Stimulated activated CD8-positive, alpha-beta memory T cell treated with anti-CD3 and anti-CD28 coated beads, Interleukin-15, amount 100 ng/mL, for 48 hours (primary cell): ENCODE measurements around the gene VAV3.

ENCODE experiments used
- DNase-seq, 2 donors: peaks; one replicate each; pipeline ENCODE4 v3.0.0-alpha.2; 2020; ENCODE audit warnings: low read depth in 2 of 2

VAV3 gene

GRCh38 chr1:107590087-107590486 is 374.9 kb downstream of the VAV3 start:
- no peak for DNase-seq

DNA sequence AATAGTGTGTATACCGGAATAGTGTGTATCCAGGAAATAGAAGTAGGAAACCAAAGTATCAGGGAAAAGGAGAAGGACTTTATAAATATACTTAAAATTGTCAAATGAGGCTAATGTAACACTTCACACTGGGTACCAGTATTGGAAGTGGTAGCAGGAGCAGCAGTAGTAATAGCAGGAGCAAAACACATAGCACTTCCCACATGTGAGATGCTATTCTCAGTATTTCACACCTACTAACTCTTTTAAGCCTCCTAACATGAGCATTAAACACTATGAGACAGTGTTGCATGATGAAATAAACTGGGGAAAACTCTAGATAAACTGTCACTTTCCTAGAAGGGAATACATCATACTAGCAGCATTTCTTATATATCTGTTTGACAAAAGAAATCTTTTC is 376.7 kb downstream of the VAV3 start:
- no peak for DNase-seq

DNA sequence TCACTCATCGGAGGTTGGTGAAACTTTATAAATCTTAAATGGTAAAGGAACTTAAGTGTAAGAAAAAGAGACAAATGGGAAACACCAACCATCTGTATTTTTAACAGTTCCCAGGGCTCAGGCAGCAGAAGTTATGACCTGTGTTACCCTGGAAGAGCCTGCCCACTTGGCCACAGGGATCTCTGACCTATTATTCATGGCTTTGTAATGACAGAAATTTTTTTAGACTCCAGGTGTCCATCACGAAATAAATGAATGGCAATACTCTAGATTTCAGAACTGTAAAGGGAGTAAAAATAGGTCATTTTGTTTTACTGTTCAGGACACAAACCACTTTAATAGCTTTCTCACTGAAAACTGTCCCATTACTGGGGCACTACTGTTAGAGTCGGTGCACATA is 389.8 kb downstream of the VAV3 start:
- no peak for DNase-seq

DNA sequence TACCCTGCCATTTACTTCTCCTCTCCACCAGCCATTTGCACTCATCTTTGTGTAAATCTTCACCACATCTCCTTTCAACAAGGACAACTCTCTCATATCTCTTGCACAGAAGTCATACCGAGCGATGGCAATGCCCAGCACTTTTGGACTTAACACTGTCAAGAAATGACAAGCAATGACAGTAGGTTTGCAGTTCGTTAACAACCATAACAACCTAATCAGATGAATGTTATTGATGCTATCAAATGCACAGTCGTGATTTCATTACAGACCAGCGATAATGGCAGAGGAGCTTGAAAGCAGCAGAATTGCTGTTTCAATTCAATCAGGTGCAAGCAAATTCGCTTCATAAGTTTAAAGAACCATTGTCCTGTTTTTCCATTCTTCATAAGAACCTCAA is 390.9 kb downstream of the VAV3 start:
- no peak for DNase-seq

- DNase-seq = no peak
Measured at GRCh38 chr1:107572674-107573211, 392.2 kb downstream of the VAV3 start.

GRCh38 chr1:107570768-107571167 is 394.2 kb downstream of the VAV3 start:
- no peak for DNase-seq

GRCh38 chr1:107563441-107563840 is 401.5 kb downstream of the VAV3 start:
- DNase-seq = no peak

- DNase-seq = no peak
Measured at GRCh38 chr1:107559881-107560280, 405.1 kb downstream of the VAV3 start.

DNA sequence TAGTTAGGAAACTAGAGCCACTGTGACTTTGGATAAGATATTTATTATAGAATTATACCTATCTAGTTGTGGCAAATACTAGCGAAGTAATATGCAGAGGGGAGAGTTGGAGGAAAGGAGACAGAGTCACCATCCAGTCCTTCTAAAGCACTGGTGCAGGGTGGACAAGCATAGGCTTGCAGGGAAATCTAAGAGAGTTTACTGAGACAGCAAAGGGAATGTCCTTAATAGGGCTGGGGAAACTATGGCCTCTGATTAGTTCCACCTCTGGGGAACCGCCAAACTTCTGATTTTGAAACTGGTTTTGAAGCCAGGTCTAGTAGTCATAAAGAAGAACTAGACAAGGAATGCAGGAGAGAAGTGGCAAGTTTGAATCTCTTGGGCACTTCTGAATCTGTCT is 407.9 kb downstream of the VAV3 start:
- DNase-seq = no peak

DNA sequence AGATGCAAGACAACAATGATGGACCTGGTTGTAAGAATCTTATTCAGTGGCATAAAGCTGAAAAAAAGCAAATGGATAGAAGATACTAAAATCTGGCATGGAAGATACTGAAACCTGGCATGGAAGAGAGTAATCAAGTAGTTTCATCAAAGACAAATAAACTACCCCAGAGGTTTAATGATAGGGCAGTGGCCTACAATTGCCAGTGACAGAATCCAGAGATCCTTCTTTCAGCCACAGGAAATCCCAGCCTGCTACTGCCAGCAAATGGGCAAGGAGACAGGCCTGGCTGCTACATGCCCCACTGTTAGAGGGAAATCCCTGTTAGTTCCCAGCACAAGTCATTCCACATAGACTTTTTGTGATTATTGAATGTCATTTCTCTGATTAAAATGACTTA is 409.4 kb downstream of the VAV3 start:
- DNase-seq = no peak

DNA sequence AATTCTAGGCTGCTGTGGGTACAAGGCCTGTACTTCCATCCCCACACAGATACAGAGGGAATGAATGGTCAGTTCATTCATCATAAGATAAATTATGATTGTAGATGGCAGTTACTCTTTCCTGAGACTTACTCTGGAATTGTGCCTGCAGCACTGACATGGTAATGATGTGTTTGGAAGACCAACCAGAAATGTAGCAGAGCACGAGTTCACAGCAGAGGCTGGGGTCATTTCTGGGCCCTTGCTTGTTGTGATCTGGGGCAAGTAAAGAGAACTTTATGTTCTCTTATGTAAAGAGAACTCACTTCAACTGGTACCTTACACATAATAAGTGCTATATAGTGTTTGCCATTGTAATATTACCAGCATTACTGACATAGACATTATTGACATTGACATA is 412.2 kb downstream of the VAV3 start:
- DNase-seq = no peak

GRCh38 chr1:107551456-107551855 is 413.5 kb downstream of the VAV3 start:
- no peak for DNase-seq

GRCh38 chr1:107550358-107550757 is 414.6 kb downstream of the VAV3 start:
- no peak for DNase-seq

DNA sequence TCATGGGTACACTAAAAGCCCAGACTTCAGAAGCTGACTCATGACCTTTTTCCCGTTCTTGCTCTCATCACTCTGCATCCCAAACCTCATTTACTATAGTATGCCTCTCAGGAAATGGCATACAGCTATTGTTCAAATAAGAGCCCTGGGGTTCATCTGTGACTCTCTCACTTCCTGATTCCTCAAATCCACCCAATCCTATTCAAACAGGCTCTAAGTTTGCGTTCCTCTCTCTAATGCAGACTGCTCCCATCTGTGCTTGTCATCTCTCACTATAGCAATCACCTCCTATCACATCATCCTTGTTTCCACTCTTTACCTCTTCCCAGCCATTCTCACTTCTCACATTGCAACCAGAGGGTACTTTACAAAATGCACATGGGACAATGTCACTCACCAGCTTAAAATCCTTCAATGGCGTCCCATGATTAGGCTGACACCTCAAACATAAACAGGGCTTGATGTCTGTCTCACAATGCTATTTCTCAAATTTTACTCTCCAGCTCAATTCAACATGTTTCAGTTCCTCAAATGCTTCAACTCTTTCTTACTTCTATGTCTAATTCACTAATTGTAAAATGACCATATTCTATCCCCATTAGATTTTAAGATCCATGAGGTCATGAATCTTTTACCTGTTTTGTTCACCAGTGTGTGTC is 415.7 kb downstream of the VAV3 start:
- DNase-seq = no peak

DNA sequence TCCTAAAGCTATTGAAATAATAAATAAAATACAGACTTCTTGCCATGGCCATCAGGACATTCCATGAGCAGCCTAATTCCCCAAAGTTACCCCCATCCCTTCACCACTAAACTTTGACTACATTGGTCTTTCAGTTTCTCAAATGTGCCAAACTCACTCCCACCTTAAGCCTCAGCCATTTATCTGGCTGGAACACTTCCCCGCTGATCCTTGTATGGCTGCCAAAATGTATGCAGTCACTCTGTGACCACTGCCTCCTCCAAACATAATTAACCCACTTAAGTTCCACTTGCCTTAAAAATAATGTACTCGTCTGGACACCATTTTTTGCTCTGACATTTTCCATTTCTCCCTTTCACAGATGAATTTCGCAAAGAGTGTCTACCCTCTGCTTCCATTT is 416.7 kb downstream of the VAV3 start:
- DNase-seq = no peak

DNA sequence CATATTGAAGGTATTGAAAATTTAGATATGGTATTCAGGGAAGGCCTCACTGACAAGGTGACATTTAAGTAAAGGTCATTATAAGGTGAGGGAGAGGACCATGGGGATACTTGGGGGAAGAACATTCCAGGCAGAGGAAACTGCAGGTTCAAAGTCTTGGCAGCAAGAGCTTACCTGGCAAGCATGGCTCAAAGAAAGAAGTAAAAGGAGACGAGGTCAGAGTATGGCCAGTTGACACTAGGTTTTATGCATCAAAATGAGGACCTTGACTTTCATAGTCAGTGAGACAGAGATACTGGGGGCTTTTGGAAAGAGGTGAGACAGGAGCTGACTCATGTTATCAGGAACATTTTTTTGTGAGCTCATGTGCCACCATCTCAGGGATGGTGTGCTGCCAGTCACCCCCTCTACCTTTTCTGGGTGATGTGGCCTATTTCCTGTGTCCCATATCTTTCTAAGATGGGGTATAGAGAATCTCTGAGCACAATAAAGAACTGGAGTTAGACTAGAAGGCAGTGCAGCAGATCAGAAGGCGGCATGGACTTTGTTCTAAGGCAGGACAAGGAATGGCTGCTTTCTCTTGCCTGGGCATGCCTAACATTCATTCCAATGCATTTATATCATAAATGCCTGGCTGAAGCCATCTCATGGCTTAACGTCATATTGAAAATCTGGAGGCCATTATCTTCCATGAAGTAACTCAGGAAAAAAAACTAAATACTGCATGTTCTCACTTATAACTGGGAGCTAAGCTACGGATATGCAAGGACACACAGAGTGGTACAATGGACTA is 417.4 kb downstream of the VAV3 start:
- no peak for DNase-seq

DNA sequence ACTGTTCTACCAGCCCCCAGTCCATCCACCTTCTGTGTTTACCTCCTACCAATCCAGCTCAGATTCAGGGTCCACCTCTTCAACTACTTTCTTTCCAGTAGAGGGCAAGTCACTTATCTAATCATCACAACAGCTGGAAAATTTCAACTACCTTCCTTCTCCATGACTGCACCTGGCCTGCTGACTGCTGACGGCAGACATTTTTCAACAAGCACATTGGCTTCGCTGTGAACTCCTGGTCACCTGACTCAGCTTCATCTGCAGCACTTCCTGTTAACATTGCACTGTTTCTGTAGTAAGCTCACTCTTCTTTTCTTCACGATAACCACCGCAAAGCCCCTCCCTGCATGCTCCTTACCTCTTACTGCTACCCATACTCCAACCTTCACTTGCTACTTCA is 418.4 kb downstream of the VAV3 start:
- no peak for DNase-seq

- no peak for DNase-seq
Measured at GRCh38 chr1:107545879-107546278, 419.1 kb downstream of the VAV3 start.

GRCh38 chr1:107545056-107545577 is 419.9 kb downstream of the VAV3 start:
- DNase-seq = no peak

DNA sequence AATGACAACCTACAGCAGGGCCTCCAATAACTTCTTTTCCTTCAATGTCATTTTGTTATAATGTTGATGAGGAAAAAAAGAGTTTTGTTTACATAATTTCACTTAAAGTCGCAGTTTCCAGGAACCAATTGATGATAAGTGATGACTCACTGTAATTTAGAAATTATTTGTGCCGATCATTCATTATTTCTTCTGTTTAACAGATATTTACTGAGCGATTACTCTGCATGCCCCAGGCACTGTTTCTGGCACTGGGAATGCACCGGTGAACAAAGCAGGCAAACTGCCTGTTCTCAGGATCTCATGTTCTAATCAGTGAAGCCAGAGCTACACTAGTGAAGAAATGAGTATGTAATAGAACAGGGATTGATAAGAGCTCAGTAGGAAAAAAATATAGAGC is 420.7 kb downstream of the VAV3 start:
- DNase-seq = no peak

- no peak for DNase-seq
Measured at GRCh38 chr1:107541412-107541811, 423.6 kb downstream of the VAV3 start.

DNA sequence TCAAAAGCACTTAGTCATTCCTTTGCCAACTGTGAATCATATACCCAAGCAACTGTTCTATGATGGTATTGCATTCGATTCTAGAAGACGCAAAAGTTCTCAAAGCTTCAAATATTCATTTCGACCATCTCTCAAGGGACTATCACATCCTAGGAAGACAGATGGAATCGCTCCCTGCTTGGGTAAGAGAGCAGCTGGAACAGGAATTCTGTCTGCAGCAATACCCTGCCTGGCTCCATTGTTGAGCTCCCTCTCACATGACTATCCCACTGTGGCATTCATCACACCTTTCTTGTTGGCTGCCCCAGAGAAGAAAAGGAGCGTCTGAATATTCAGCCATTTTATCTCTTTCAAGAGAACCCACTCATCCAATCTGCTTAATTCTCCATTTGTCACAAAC is 426.5 kb downstream of the VAV3 start:
- DNase-seq = no peak

DNA sequence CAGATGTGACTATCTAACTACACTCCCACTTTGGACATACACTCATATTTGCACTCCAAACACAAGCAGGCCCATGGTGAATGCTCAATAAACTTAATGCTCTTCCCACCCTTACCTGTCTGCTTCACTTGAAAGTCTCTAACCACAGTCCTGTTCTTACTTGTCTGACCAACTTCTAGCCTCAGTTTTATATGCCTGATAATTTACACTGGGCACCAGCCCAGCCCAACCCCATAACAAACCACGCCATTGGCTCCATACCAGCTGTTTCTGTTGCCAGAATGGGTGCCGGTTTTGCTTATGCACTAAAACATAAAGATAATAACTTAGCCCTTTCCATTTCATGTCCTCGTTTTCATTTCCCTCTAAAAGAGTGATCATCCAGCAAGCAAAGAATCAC is 428.7 kb downstream of the VAV3 start:
- DNase-seq = no peak
